T1000 (cell line): ENCODE data around the gene ROR1.

ENCODE experiments used
- DNase-seq: peaks from one replicate; lab custom pipeline; 2025; ENCODE audit warnings: mixed read lengths; lab: John Stamatoyannopoulos, UW

ROR1 gene

GRCh38 chr1:63857478-63857877 is 83.7 kb downstream of the ROR1 start:
- DNase-seq: no peak

GRCh38 chr1:63858153-63858552 is 84.3 kb downstream of the ROR1 start:
- DNase-seq: no peak

- DNase-seq: no peak
Measured at GRCh38 chr1:63859480-63860275, 85.9 kb downstream of the ROR1 start.

- DNase-seq: no peak
Measured at GRCh38 chr1:63861052-63861691, 87.4 kb downstream of the ROR1 start.

GRCh38 chr1:63863145-63863544 is 89.3 kb downstream of the ROR1 start:
- DNase-seq: no peak

- DNase-seq: no peak
Measured at GRCh38 chr1:63864224-63864641, 90.4 kb downstream of the ROR1 start.

- DNase-seq: no peak
Measured at GRCh38 chr1:63865561-63865960, 91.7 kb downstream of the ROR1 start.

- DNase-seq: no peak
Measured at GRCh38 chr1:63866084-63866483, 92.3 kb downstream of the ROR1 start.

- DNase-seq: no peak
Measured at GRCh38 chr1:63867429-63868176, 93.8 kb downstream of the ROR1 start.

- no peak for DNase-seq
Measured at GRCh38 chr1:63868268-63868781, 94.5 kb downstream of the ROR1 start.

- DNase-seq: no peak
Measured at GRCh38 chr1:63870152-63870551, 96.3 kb downstream of the ROR1 start.

- no peak for DNase-seq
Measured at GRCh38 chr1:63871463-63871862, 97.6 kb downstream of the ROR1 start.

GRCh38 chr1:63873751-63874150 is 99.9 kb downstream of the ROR1 start:
- DNase-seq: no peak

GRCh38 chr1:63874278-63874880 is 100.6 kb downstream of the ROR1 start:
- DNase-seq: no peak

GRCh38 chr1:63875636-63876035 is 101.8 kb downstream of the ROR1 start:
- no peak for DNase-seq

- no peak for DNase-seq
Measured at GRCh38 chr1:63877021-63877767, 103.4 kb downstream of the ROR1 start.

GRCh38 chr1:63877816-63878215 is 104.0 kb downstream of the ROR1 start:
- no peak for DNase-seq

- DNase-seq: no peak
Measured at GRCh38 chr1:63878932-63879331, 105.1 kb downstream of the ROR1 start.

GRCh38 chr1:63880958-63881576 is 107.2 kb downstream of the ROR1 start:
- DNase-seq: no peak

- DNase-seq: no peak
Measured at GRCh38 chr1:63882048-63882704, 108.4 kb downstream of the ROR1 start.
